Dendritic cell treated with granulocyte-macrophage colony-stimulating factor and Interleukin-4, amounts not matched to agents 40 ng/mL and 50 ng/mL, for 4 days (primary cell): ENCODE measurements around the gene ACO2.

Source experiments
- H3K27ac Mint-ChIP-seq: one replicate; pipeline ENCODE4 v1.8.0; 2022; ENCODE audit warnings: mild to moderate bottlenecking, mixed read lengths
- H3K27me3 Mint-ChIP-seq: one replicate; pipeline ENCODE4 v1.8.0; 2022; ENCODE audit warnings: mild to moderate bottlenecking, mixed read lengths
- H3K36me3 Mint-ChIP-seq: one replicate; pipeline ENCODE4 v1.8.0; 2022; ENCODE audit warnings: low read depth, mixed read lengths
- H3K4me1 Mint-ChIP-seq: one replicate; pipeline ENCODE4 v1.8.0; 2022; ENCODE audit warnings: low read depth, mixed read lengths
- H3K4me3 Mint-ChIP-seq: one replicate; pipeline ENCODE4 v1.8.0; 2022; ENCODE audit warnings: mild to moderate bottlenecking, moderate library complexity, mixed read lengths
- H3K9me3 Mint-ChIP-seq: one replicate; pipeline ENCODE4 v1.8.0; 2022; ENCODE audit warnings: mixed read lengths
- intact Hi-C: fragments of 100-400 bp; cut with micrococcal nuclease; formaldehyde crosslinking; loops from one replicate; pipeline ENCODE4 v1.15.0; 2022

Gene ACO2

GRCh38 chr22:41488596-41489385 lies 19.9 kb downstream of the ACO2 start:
- intact Hi-C loops: no loop called here
- no peak overlapping the region for H3K27ac Mint-ChIP-seq
- peaks cover 60% of the 10 kb centered on the region for H3K36me3 Mint-ChIP-seq
- no peaks in the 10 kb centered on the region for H3K27me3 Mint-ChIP-seq
- H3K4me1 Mint-ChIP-seq: peaks cover 13% of the 10 kb centered on the region
- no peak overlapping the region for H3K4me3 Mint-ChIP-seq
- H3K9me3 Mint-ChIP-seq: no peaks in the 10 kb centered on the region

DNA sequence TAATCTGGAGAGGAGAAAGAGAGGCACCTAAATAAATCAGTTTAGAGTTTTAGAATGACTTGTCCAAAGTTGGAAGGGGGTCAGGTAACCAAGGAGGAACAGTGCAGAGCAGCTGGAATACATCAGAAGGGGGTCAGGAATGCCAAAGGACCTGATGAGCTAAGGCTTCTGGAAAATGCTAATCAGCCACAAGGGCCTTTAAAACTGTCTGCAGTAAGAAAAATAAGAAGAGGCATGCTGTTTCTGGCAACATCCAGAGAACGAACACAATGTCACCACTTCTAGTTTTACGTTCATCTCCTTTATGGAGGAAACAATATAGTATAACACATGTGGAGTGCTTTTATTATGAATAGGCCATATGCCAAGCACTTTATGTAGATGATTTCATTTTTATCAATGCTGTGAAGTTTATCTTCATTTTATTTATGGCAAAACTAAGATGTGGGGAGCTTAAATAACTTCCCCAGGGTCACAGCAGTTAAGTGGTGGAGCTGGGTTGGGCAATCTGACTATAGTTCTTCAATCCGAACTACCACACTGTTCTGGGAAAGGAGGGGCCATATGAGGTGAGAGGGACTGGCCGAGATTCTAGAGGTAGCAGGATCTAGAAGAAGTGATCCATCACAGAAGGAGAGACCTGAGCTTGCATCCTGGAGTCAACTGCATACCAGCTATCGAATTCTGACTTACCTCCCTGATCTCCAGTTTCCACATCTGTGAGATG lies 22.6 kb downstream of the ACO2 start:
- Mint-ChIP-seq H3K4me1 (peaks cover 9% of the 10 kb centered on the region), H3K9me3 (no peaks in the 10 kb centered on the region), H3K27ac (no peak overlapping the region), H3K36me3 (peaks cover 69% of the 10 kb centered on the region), H3K4me3 (no peak overlapping the region), H3K27me3 (no peaks in the 10 kb centered on the region)
- intact Hi-C loops: no loop called here

DNA sequence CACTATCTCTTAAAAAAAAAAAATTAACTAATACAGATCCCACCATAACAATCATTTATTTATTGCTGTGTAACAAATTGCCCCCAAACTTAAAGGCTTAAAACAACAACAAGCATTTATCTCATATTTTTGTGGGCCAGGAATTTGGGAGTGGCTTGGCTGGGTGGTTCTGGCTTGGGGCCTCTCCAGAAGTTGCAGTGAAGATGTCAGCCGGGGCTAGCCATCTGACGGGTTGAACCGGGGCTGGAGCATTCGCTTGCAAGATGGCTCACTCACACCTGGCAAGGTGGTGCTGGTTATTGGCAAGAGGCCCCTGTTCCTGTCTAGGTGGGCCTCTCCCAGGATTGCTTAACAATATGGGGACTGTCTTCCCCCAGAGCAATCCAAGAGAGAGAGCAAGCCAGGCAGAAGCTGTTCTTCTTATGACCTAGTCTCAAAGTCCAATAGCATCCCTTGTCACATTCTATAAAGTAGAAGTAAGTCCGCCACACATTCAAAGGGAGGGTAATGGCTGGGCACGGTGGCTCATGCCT lies 29.5 kb downstream of the ACO2 start:
- no peaks in the 10 kb centered on the region for H3K27me3 Mint-ChIP-seq
- intact Hi-C loops: no loop called here
- no peaks in the 10 kb centered on the region for H3K9me3 Mint-ChIP-seq
- no peak overlapping the region for H3K27ac Mint-ChIP-seq
- H3K4me3 Mint-ChIP-seq: no peak overlapping the region
- H3K36me3 Mint-ChIP-seq: peaks cover 74% of the 10 kb centered on the region
- H3K4me1 Mint-ChIP-seq: peaks cover 10% of the 10 kb centered on the region

DNA sequence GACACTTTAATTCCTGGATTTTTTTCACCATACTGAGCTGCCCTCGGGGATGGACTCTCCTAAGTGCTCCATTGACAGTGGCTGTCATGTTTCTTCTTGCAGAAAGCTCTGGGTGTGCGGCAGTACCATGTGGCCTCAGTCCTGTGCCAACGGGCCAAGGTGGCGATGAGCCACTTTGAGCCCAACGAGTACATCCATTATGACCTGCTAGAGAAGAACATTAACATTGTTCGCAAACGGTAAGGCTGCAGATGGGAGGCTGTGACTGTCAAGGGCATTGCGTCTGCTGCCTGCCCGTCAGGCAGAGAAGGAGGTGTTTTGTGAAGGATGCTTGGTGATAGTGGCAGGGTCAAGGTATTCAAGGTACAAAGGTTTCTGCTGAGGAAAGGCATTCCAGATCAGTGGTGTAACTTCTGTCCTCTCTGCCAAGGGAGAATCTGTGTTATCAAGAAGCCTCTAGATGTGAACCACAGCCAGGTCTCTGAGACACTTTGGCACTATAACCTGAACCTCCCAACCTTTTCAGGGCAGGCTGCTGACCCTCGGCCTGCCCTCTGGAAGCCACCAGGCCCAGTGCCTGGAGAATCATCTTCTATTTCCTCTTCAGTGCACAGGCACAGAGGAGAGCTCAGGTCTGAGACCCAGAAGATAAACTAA lies 30.8 kb downstream of the ACO2 start:
- no peak overlapping the region for H3K4me3 Mint-ChIP-seq
- intact Hi-C loops: no loop called here
- H3K4me1 Mint-ChIP-seq: peaks cover 10% of the 10 kb centered on the region
- peak overlapping the region; percentile 21 for H3K27ac Mint-ChIP-seq
- peaks cover 78% of the 10 kb centered on the region for H3K36me3 Mint-ChIP-seq
- H3K27me3 Mint-ChIP-seq: no peaks in the 10 kb centered on the region
- H3K9me3 Mint-ChIP-seq: no peaks in the 10 kb centered on the region

DNA sequence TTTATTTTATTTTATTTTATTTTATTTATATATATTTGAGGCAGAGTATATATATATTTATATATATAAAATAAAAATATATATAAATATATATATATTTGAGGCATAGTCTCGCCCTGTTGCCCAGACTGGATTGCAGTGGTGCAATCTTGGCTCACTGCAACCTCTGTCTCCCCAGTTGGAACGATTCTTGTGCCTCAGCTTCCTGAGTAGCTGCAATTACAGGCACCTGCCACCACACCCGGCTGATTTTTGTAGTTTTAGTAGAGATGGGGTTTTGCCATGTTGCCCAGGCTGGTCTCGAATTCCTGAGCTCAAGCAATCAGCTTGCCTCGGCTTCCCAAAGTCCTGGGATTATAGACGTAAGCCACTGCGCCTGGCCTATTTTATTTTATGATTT lies 31.4 kb downstream of the ACO2 start:
- no peaks in the 10 kb centered on the region for H3K27me3 Mint-ChIP-seq
- peaks cover 80% of the 10 kb centered on the region for H3K36me3 Mint-ChIP-seq
- H3K27ac Mint-ChIP-seq: no peak overlapping the region
- H3K4me1 Mint-ChIP-seq: peaks cover 10% of the 10 kb centered on the region
- intact Hi-C loops: no loop called here
- H3K9me3 Mint-ChIP-seq: no peaks in the 10 kb centered on the region
- no peak overlapping the region for H3K4me3 Mint-ChIP-seq

DNA sequence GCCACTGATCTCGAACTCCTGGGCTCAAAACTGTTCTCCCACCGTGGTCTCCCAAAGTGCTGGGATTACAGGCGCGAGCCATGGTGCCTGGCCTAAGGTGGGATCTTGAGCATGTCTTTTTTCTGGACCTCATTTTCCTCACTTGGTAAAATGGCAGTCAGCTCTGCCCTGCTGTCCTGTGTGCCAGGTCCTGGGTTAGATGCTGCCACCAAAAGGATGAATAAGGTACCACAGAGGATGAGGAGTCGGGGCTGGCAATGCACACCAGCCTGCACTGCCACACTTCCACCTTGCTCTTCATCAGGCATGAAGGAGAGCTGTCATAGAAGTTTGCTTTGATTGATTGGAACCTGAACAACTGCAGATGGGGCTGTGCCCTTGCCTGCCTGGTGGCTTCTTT lies 32.3 kb downstream of the ACO2 start:
- Mint-ChIP-seq H3K27ac (no peak overlapping the region), H3K9me3 (no peaks in the 10 kb centered on the region), H3K27me3 (no peaks in the 10 kb centered on the region), H3K4me1 (peaks cover 10% of the 10 kb centered on the region), H3K4me3 (no peak overlapping the region), H3K36me3 (peaks cover 81% of the 10 kb centered on the region)
- intact Hi-C loops: no loop called here

- intact Hi-C loops: no loop called here
- Mint-ChIP-seq H3K9me3 (no peaks in the 10 kb centered on the region), H3K4me3 (no peak overlapping the region), H3K36me3 (peaks cover 99% of the 10 kb centered on the region), H3K27ac (no peak overlapping the region), H3K27me3 (no peaks in the 10 kb centered on the region), H3K4me1 (peaks cover 4% of the 10 kb centered on the region)
Measured at GRCh38 chr22:41504397-41504796, 35.5 kb downstream of the ACO2 start.

DNA sequence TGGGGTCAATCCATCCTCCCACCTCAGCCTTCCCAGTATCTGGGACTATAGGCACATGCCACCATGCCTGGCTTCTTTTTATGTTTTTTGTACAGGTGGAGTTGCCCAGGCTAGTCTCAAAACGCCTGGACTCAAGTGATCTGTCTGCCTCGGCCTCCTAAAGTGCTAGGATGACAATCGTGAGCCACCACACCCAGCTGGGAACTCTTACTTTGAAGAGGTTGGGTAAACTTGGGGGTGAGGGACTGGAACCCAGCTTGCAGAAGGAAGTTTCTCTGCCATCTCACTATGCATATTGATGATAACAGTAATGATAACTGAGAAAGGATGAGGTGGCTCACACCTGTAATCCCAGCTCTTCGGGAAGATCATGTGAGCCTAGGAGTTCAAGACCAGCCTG lies 35.9 kb downstream of the ACO2 start:
- no peaks in the 10 kb centered on the region for H3K9me3 Mint-ChIP-seq
- H3K27me3 Mint-ChIP-seq: no peaks in the 10 kb centered on the region
- no peaks in the 10 kb centered on the region for H3K4me1 Mint-ChIP-seq
- H3K36me3 Mint-ChIP-seq: peaks cover 99% of the 10 kb centered on the region
- intact Hi-C loops: no loop called here
- no peak overlapping the region for H3K27ac Mint-ChIP-seq
- H3K4me3 Mint-ChIP-seq: no peak overlapping the region

GRCh38 chr22:41505511-41506220 lies 36.7 kb downstream of the ACO2 start:
- intact Hi-C loops: no loop called here
- Mint-ChIP-seq H3K27me3 (no peaks in the 10 kb centered on the region), H3K36me3 (peaks cover 99% of the 10 kb centered on the region), H3K4me3 (no peak overlapping the region), H3K4me1 (no peaks in the 10 kb centered on the region), H3K9me3 (no peaks in the 10 kb centered on the region), H3K27ac (no peak overlapping the region)

DNA sequence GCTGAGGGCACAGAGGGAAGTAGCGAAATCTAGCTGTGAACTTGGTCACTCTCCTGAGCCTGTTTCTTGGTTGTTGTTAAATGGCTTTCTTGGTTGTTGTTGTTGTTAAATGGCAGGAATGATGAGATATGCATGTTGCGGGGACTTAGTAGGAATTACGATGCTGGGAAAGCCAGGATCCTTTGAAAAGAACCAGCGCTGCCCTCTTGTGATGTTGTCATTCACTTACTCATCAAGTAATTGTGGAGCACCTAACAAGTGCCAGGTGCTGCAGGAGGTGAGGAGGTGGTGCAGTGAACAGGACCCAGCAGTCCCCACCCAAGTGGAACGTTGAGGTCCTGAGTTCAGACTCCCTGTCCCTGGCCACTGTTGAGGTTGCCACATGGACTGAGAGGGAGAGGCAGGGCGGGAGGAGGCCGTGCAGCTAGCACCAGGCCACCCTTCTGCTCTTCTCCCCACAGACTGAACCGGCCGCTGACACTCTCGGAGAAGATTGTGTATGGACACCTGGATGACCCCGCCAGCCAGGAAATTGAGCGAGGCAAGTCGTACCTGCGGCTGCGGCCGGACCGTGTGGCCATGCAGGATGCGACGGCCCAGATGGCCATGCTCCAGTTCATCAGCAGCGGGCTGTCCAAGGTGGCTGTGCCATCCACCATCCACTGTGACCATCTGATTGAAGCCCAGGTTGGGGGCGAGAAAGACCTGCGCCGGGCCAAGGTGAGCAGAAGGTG lies 38.6 kb downstream of the ACO2 start:
- H3K27ac Mint-ChIP-seq: peak overlapping the region; percentile 14

DNA sequence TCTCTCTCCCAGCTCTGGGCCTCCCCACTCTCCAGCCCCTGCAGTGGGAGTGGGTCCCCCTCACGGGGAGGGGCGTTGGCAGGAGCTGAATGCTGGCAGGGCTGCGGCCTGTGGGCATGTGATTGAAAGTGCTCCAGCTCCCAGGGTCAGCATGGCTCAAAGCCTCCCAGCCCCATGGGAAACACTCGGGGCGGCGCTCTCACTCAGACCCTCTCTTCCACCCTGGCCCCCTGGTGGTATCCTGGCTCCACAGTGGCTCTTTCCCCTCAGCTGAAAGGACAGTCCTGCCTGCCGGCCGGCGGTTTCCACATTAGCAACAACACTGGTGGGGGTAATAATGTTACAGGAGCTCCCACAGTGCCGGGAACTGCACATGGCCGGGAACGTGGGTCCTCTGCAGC lies 39.9 kb downstream of the ACO2 start:
- Mint-ChIP-seq H3K4me3 (no peak overlapping the region), H3K27ac (no peak overlapping the region), H3K4me1 (no peaks in the 10 kb centered on the region), H3K27me3 (no peaks in the 10 kb centered on the region), H3K36me3 (peaks cover 100% of the 10 kb centered on the region), H3K9me3 (no peaks in the 10 kb centered on the region)
- intact Hi-C loops: no loop called here

More for the DNA sequence above, 38.6 kb downstream of the ACO2 start:
- no peaks in the 10 kb centered on the region for H3K27me3 Mint-ChIP-seq
- no peaks in the 10 kb centered on the region for H3K4me1 Mint-ChIP-seq
- H3K36me3 Mint-ChIP-seq: peaks cover 99% of the 10 kb centered on the region
- intact Hi-C loops: no loop called here
- no peaks in the 10 kb centered on the region for H3K9me3 Mint-ChIP-seq
- H3K4me3 Mint-ChIP-seq: no peak overlapping the region

DNA sequence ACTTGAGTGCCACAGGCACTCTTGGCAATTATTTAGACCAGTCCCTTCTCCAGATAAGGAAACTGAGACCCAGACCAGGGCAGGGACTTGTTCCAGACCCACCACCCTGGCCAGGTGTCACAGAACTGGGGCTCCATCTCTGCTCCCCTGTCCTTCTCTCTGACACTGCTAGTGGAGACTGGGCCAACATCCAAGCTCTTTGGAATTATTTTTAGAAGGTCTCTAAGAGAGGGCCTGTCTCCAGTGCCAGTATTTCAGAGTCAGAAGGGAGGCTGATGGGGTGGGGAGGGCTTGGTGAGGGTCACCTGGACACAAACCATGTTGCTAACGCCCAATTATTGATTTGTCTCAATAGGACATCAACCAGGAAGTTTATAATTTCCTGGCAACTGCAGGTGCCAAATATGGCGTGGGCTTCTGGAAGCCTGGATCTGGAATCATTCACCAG lies 42.6 kb downstream of the ACO2 start:
- intact Hi-C loops: no loop called here
- Mint-ChIP-seq H3K27me3 (no peaks in the 10 kb centered on the region), H3K4me3 (no peak overlapping the region), H3K9me3 (no peaks in the 10 kb centered on the region), H3K4me1 (no peaks in the 10 kb centered on the region), H3K36me3 (peaks cover 100% of the 10 kb centered on the region), H3K27ac (no peak overlapping the region)
